ENCODE results near the gene NUP133. TPM values are rescaled to one million over a fixed set of nuclear protein-coding genes. Genes with fewer than 3 reads are reported as not detected.

Gene NUP133
- total and polyA plus RNA-seq, 2 donors (not counting 1 experiment from before 2014, with no cell fraction given): 10.5 to 50.5 TPM

GRCh38 chr1:229479660-229480399, 28.3 kb downstream of the NUP133 start:
- Histone ChIP-seq H3K27me3 (replicated peaks in 1 of 4; ENCODE audit: control extremely low read depth in 1 of 4, control insufficient read depth in 3 of 4, insufficient read depth in 4 of 4, low read length in 3 of 4) (no peaks in the 10 kb centered on the region), H3K79me2 (ENCODE audit: control insufficient read depth, insufficient read depth, low read length) (peaks cover 4% of the 10 kb centered on the region), H3K27ac (ENCODE audit: low read length in 2 of 2) (peak overlapping the region; percentile 78 to 85), H4K20me1 (ENCODE audit: control insufficient read depth, insufficient read depth, low read length, poor library complexity, severe bottlenecking) (no peaks in the 10 kb centered on the region), H3K9ac (ENCODE audit: low read length) (peak overlapping the region; percentile 17), H3K36me3 (replicated peaks in 1 of 2; ENCODE audit: control extremely low read depth in 1 of 2, control insufficient read depth in 1 of 2, extremely low read depth in 1 of 2, insufficient read depth in 2 of 2, low read length in 1 of 2) (peaks cover 4 to 45% of the 10 kb centered on the region in 2 experiments), H3K4me2 (replicated peaks; ENCODE audit: low read depth, low read length, poor library complexity, severe bottlenecking) (peak overlapping the region; percentile 42), H3K4me1 (ENCODE audit: control insufficient read depth in 2 of 2, insufficient read depth in 2 of 2, low read length in 2 of 2) (peaks cover 40 to 41% of the 10 kb centered on the region in 2 donors), H3K4me3 (ENCODE audit: control extremely low read depth in 1 of 5, extremely low read depth in 1 of 5, insufficient read depth in 1 of 5, low read depth in 2 of 5, low read length in 4 of 5) (peak overlapping the region in 1 of 5 experiments; percentile 48), H3K9me3 (ENCODE audit: control extremely low read depth in 1 of 3, control insufficient read depth in 2 of 3, insufficient read depth in 1 of 3, low read length in 2 of 3) (no peaks in the 10 kb centered on the region), H2AFZ (ENCODE audit: insufficient read depth, low read depth, low read length, poor library complexity, severe bottlenecking) (peak overlapping the region; percentile 25)
- DNase-seq: peak; percentile 87
- Mint-ChIP-seq H3K9me3 (ENCODE audit: insufficient read depth) (no peaks in the 10 kb centered on the region), H3K4me3 (peak overlapping the region; percentile 64), H3K27me3 (no peaks in the 10 kb centered on the region), H3K27ac (peak overlapping the region; percentile 91), H3K4me1 (peaks cover 45% of the 10 kb centered on the region)
- ChIA-PET CTCF (interaction anchor here (0.6 to 12.0 kb wide), 15 partner anchors 11 to 815 kb away, joined by 3 to 313 read pairs (median 10); partner anchors contain the start of genes ABCB10, CCSAP and NUP133), POLR2A (interaction anchor here (0.6 to 2.0 kb wide), 7 partner anchors 28 to 322 kb away, joined by 3 to 9 read pairs (median 3); partner anchors contain the start of genes ABCB10, CCSAP, NUP133 and RAB4A)
- ATAC-seq (ENCODE audit: low read depth): peak; percentile 79
- intact Hi-C loops (cut with micrococcal nuclease): loop anchor here (1.0 to 5.0 kb wide), 3 partner anchors 28 to 1693 kb away; partner anchors contain the start of genes CCSAP and NUP133
- WGBS (ENCODE audit: insufficient coverage): 49% methylated on average over 5 of the region's 10 CpGs
- TF ChIP-seq EZH2 (IDR thresholded peaks at IDR 0.05; ENCODE audit: borderline replicate concordance, insufficient read depth, low read depth, low read length, poor library complexity, severe bottlenecking) (no peak), CTCF (IDR thresholded peaks at IDR 0.05) (no peak)

- Histone ChIP-seq H3K27me3 (replicated peaks in 1 of 4; ENCODE audit: control extremely low read depth in 1 of 4, control insufficient read depth in 3 of 4, insufficient read depth in 4 of 4, low read length in 3 of 4) (no peaks in the 10 kb centered on the region), H3K4me2 (replicated peaks; ENCODE audit: low read depth, low read length, poor library complexity, severe bottlenecking) (peak overlapping the region; percentile 42), H3K4me1 (ENCODE audit: control insufficient read depth in 2 of 2, insufficient read depth in 2 of 2, low read length in 2 of 2) (peaks cover 40 to 41% of the 10 kb centered on the region in 2 donors), H3K9ac (ENCODE audit: low read length) (peak overlapping the region; percentile 17), H3K4me3 (ENCODE audit: control extremely low read depth in 1 of 5, extremely low read depth in 1 of 5, insufficient read depth in 1 of 5, low read depth in 2 of 5, low read length in 4 of 5) (no peak overlapping the region), H3K36me3 (replicated peaks in 1 of 2; ENCODE audit: control extremely low read depth in 1 of 2, control insufficient read depth in 1 of 2, extremely low read depth in 1 of 2, insufficient read depth in 2 of 2, low read length in 1 of 2) (peaks cover 0 to 49% of the 10 kb centered on the region in 2 experiments), H2AFZ (ENCODE audit: insufficient read depth, low read depth, low read length, poor library complexity, severe bottlenecking) (no peak overlapping the region), H3K9me3 (ENCODE audit: control extremely low read depth in 1 of 3, control insufficient read depth in 2 of 3, insufficient read depth in 1 of 3, low read length in 2 of 3) (no peaks in the 10 kb centered on the region), H3K27ac (ENCODE audit: low read length in 2 of 2) (peak overlapping the region; percentile 78 to 85), H4K20me1 (ENCODE audit: control insufficient read depth, insufficient read depth, low read length, poor library complexity, severe bottlenecking) (no peaks in the 10 kb centered on the region), H3K79me2 (ENCODE audit: control insufficient read depth, insufficient read depth, low read length) (peaks cover 8% of the 10 kb centered on the region)
- ChIA-PET CTCF (interaction anchor here (4.2 to 12.0 kb wide), 4 partner anchors 10 to 221 kb away, joined by 27 to 313 read pairs (median 41); partner anchors contain the start of gene NUP133), POLR2A (interaction anchor here (1.9 kb wide), 1 partner anchor 29 kb away, joined by 9 read pairs; the partner anchor contains the start of gene NUP133)
- H3K9me3 Mint-ChIP-seq (ENCODE audit: insufficient read depth): no peaks in the 10 kb centered on the region
- ATAC-seq (ENCODE audit: low read depth): peak; percentile 57
- TF ChIP-seq EZH2 (IDR thresholded peaks at IDR 0.05; ENCODE audit: borderline replicate concordance, insufficient read depth, low read depth, low read length, poor library complexity, severe bottlenecking): no peak
- no peak for TF ChIP-seq CTCF (IDR thresholded peaks at IDR 0.05)
- peaks cover 45% of the 10 kb centered on the region for H3K4me1 Mint-ChIP-seq
- H3K27me3 Mint-ChIP-seq: no peaks in the 10 kb centered on the region
- intact Hi-C loops (cut with micrococcal nuclease): no loop called here
- WGBS (ENCODE audit: insufficient coverage): 100% methylated on average over 1 of the region's 1 CpG
- peak overlapping the region; percentile 91 for H3K27ac Mint-ChIP-seq
- H3K4me3 Mint-ChIP-seq: peak overlapping the region; percentile 64
- peak; percentile 69 for DNase-seq
Observed at GRCh38 chr1:229478852-229479251, 29.3 kb downstream of the NUP133 start.
